ENCODE data around the gene NTM. TPM values are rescaled to one million over a fixed set of nuclear protein-coding genes. Genes with fewer than 3 reads are reported as not detected.

Gene NTM
- total and polyA plus RNA-seq, 2 donors (not counting 3 experiments of a cell fraction or from before 2014, with no cell fraction given) = 1.00 to 1.1 TPM

DNA sequence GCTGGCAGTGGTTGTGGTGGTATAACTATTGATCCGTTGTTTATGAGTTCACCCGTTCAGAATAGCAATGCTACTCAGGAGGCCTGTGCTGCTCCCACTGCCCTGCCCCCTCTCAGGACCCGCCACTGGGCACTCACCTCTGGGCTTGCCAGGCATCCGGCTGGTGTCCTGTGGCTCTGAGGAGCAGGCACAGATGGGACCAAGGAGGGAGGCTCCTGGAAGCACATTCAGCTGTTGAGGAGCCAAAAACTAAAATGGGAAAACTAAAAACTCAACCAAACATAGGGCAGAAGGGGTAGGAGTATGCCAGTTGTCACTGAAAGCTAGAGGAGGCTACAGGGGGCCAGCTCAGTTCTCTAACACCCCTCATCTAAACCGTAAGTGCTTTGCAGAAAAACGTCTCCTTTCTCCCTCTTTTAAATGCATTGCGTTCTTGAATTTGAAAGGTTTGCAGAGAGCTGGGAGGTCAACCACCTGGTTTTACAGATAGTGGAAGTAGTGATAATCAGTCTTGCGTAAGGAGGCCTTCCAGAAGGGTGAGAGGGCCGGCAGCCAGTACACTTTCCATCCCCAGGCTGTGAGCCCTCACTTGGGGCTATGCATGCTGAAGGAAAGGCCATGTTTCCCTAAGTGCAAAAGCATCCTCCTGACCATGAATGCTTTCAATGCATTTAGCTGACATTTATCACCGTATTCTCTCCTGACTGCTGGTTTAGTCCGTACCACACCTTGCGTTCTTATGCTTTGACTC, 547.4 kb downstream of the NTM start:
- dilution Hi-C loops (cut with MboI; ENCODE audit: extremely low pct_ligation_motif_present, low sequenced_read_pairs) = loop anchor here (25.0 kb wide), 1 partner anchor 181 kb away; no protein-coding TSS in a partner anchor
- H3K79me2 ChIP-seq (ENCODE audit: control insufficient read depth, insufficient read depth, low read length) = no peaks in the 10 kb centered on the region
- H3K27me3 ChIP-seq (ENCODE audit: control insufficient read depth in 2 of 2, insufficient read depth in 2 of 2, low read length in 2 of 2) = no peaks in the 10 kb centered on the region
- H3K4me1 ChIP-seq (ENCODE audit: control insufficient read depth, extremely low read depth, insufficient read depth, low read length) = no peaks in the 10 kb centered on the region
- H3K9me1 ChIP-seq (replicated peaks; ENCODE audit: control insufficient read depth, extremely low read depth, insufficient read depth, low read length) = no peaks in the 10 kb centered on the region
- H3K9me3 ChIP-seq (replicated peaks; ENCODE audit: control insufficient read depth, insufficient read depth, low read length) = no peaks in the 10 kb centered on the region
- no peak for DNase-seq (ENCODE audit: low read depth, low spot score)
- no peaks in the 10 kb centered on the region for H4K20me1 ChIP-seq (replicated peaks; ENCODE audit: control insufficient read depth, extremely low read depth, insufficient read depth, low read length)
- CTCF ChIA-PET = interaction anchor here (0.9 to 9.6 kb wide), 3 partner anchors 50 to 209 kb away, joined by 3 to 322 read pairs (median 3); no protein-coding TSS in a partner anchor
- no peak overlapping the region for H3K4me3 ChIP-seq (replicated peaks in 1 of 3; ENCODE audit: insufficient read depth in 1 of 3, low read depth in 1 of 3, low read length in 3 of 3)
- no peak overlapping the region for H3K9ac ChIP-seq (replicated peaks; ENCODE audit: extremely low read depth, insufficient read depth, low read length)
- no peaks in the 10 kb centered on the region for H3K36me3 ChIP-seq (ENCODE audit: control insufficient read depth in 2 of 2, extremely low read depth in 1 of 2, insufficient read depth in 2 of 2, low read length in 2 of 2)
- H2AFZ ChIP-seq (ENCODE audit: low read depth, low read length) = no peak overlapping the region
- no peak for FAIRE-seq
- POLR2A ChIA-PET = no interaction called here
- no peak overlapping the region for H3K27ac ChIP-seq (ENCODE audit: insufficient read depth, low read depth, low read length)
- intact Hi-C loops (cut with micrococcal nuclease) = no loop called here
- TF ChIP-seq POLR2A (IDR thresholded peaks at IDR 0.05; ENCODE audit: low read depth, low read length) (no peak), FOS (IDR thresholded peaks at IDR 0.05; ENCODE audit: borderline replicate concordance, insufficient read depth, low read length) (no peak), GATA2 (IDR thresholded peaks at IDR 0.05; ENCODE audit: insufficient read depth, insufficient read length, low read depth, low read length) (no peak), CTCF (IDR thresholded peaks at IDR 0.05; ENCODE audit: extremely low read depth in 1 of 2, insufficient read depth in 1 of 2, low read depth in 1 of 2, low read length in 2 of 2) (no peak), EZH2 (IDR thresholded peaks at IDR 0.05; ENCODE audit: borderline replicate concordance, low read depth, low read length, severe bottlenecking) (no peak), POLR2AphosphoS5 (IDR thresholded peaks at IDR 0.05; ENCODE audit: insufficient read depth, low read depth, low read length) (no peak), MAX (IDR thresholded peaks at IDR 0.05; ENCODE audit: insufficient read depth, insufficient read length) (no peak)
- BruUV-seq (replicated peaks) = no TSS peak
- no peak overlapping the region for H3K4me2 ChIP-seq (ENCODE audit: insufficient read depth, low read length)

Data from endothelial cell of umbilical vein (primary cell).